Esophagus squamous epithelium (tissue), 5 donors: ENCODE results near the gene COX5A. TPM values are rescaled to one million over a fixed set of nuclear protein-coding genes. Genes with fewer than 3 reads are reported as not detected.
A peak's percentile ranks its signal among the peaks of the same experiment; 100 is the strongest.

Experiments
- DNase-seq: peaks from one replicate; lab custom pipeline; 2025; lab: John Stamatoyannopoulos, UW
- H3K27ac ChIP-seq, 4 donors: fragments of 200-600 bp; sonication (generic); one replicate each; pipeline ENCODE4 v1.5.1; 2016 to 2019; ENCODE audit warnings: mild to moderate bottlenecking in 1 of 4
- H3K27me3 ChIP-seq, 4 donors: fragments of 200-600 bp; sonication (generic); 1 replicate in 3 of 4; 2 replicates in 1 of 4; pipeline versions ENCODE4 v1.5.1 to v1.6.0; 2017 to 2021; ENCODE audit warnings: antibody characterized with exemption in 1 of 4
- H3K36me3 ChIP-seq, 3 donors: fragments of 200-600 bp; sonication (generic); one replicate each; pipeline ENCODE4 v1.5.1; 2016 to 2019
- H3K4me1 ChIP-seq, 3 donors: fragments of 200-600 bp; sonication (generic); one replicate each; pipeline ENCODE4 v1.5.1; 2017 to 2019
- H3K4me3 ChIP-seq, 4 donors: fragments of 200-600 bp; sonication (generic); 1 replicate in 3 of 4; 2 replicates in 1 of 4; pipeline ENCODE4 v1.5.1; 2016 to 2019; ENCODE audit warnings: mild to moderate bottlenecking in 2 of 4, moderate library complexity in 1 of 4
- H3K9me3 ChIP-seq, 3 donors: fragments of 200-600 bp; sonication (generic); one replicate each; pipeline ENCODE4 v1.5.1; 2016 to 2019
- POLR2A ChIP-seq, 4 donors: fragments of 450-650 bp; IDR thresholded peaks; one replicate each; pipeline ENCODE4 v1.6.1; 2017; ENCODE audit warnings: antibody characterized with exemption in 4 of 4, mild to moderate bottlenecking in 4 of 4, moderate library complexity in 3 of 4
- WGBS, 2 donors: methylation state at CpG; one replicate each; pipeline ENCODE4 v1.1.5; 2018; 5-methylcytosine and 5-hydroxymethylcytosine counted together
- intact Hi-C: fragments of 100-400 bp; cut with DNase I; formaldehyde crosslinking; loops from one replicate; pipeline ENCODE4 v1.15.0; 2022
- total RNA-seq, 4 donors: library from RNA; depleted of rRNA; stranded (reverse); fragments of >200 nt; gene quantifications; one replicate each; pipeline ENCODE4 v1.1.0, GENCODE V29; 2016
- TF ChIP-seq, protein P1 (sequence below), 6 experiments: fragments of 450-650 bp in 4 of 6; fragments of 200-600 bp in 2 of 6; sonication (generic) in 2 of 6; IDR thresholded peaks; one replicate each; pipeline ENCODE4 v1.5.1; 2016 to 2019; ENCODE audit warnings: antibody characterized with exemption in 6 of 6, mild to moderate bottlenecking in 4 of 6, moderate library complexity in 4 of 6
- donor health status: DM: yes; HTN: yes; CAD: no.

COX5A gene
- total RNA-seq = 100 to 1,000 TPM; 110 to 197 (median 172) TPM

DNA sequence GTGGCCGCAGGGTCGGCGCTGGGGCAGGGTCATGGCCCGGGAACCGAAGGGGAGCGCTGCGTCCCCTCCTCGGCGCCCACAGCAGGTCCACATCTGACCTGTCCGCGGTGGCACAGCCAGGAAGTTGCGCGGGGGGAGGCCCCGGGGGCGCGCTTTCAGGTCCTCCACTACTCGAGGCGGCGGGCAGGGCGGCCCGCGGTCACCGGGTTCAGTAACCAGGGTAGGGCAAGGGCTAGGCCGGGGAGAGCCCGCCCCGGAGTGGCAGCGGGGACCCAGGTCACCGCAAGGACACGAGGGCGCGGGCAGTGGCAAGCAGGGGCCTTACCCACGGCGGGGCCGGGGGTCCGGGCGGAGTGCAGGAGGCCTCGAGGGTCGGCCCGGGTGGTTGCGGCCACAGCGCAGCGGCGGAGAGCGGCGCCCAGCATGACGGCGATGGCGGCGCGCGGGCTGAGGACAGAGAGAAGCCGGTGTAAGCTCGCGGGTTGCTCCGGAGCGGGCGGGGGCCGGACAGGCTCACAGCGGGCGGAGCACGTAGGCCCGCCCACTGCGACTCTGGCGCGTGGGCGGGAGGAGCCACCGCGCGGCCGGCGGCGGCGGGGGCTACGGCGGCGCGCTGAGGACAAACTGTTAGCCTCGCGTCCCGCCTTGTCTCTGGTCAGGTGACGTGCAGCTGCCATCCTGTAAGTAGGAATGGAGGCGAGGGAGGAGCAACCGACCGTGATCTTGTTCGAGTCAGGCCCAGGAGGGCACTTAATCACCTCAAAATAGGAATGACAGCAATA lies at the start of gene COX5A:
COX5A (minus strand) TSS at position 484 of the 782 bp plus-strand sequence; CDS start at position 425, 59 bp downstream.
- peaks cover 3 to 39% (median 21%) of the 10 kb centered on the region in 3 donors for H3K4me1 ChIP-seq
- H3K36me3 ChIP-seq = no peaks in the 10 kb centered on the region
- TF ChIP-seq, protein P1, sequence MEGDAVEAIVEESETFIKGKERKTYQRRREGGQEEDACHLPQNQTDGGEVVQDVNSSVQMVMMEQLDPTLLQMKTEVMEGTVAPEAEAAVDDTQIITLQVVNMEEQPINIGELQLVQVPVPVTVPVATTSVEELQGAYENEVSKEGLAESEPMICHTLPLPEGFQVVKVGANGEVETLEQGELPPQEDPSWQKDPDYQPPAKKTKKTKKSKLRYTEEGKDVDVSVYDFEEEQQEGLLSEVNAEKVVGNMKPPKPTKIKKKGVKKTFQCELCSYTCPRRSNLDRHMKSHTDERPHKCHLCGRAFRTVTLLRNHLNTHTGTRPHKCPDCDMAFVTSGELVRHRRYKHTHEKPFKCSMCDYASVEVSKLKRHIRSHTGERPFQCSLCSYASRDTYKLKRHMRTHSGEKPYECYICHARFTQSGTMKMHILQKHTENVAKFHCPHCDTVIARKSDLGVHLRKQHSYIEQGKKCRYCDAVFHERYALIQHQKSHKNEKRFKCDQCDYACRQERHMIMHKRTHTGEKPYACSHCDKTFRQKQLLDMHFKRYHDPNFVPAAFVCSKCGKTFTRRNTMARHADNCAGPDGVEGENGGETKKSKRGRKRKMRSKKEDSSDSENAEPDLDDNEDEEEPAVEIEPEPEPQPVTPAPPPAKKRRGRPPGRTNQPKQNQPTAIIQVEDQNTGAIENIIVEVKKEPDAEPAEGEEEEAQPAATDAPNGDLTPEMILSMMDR (IDR thresholded peaks at IDR 0.05) = peak in 1 of 6 experiments; percentile 51
- TF ChIP-seq POLR2A (IDR thresholded peaks at IDR 0.05) = peak in 2 of 4 donors; percentile 78 to 85
- H3K4me3 ChIP-seq = peak within 1 kb of the TSS; percentile 76 to 99 (median 87)
- intact Hi-C loops = no loop called here
- H3K27me3 ChIP-seq = no peaks in the 10 kb centered on the region
- 0 to 1% methylated on average over 9 to 35 of the region's 85 CpGs for WGBS, 2 donors
- peak; percentile 82 for DNase-seq
- H3K27ac ChIP-seq = peak within 1 kb of the TSS; percentile 96 to 98 (median 98)
- no peaks in the 10 kb centered on the region for H3K9me3 ChIP-seq

DNA sequence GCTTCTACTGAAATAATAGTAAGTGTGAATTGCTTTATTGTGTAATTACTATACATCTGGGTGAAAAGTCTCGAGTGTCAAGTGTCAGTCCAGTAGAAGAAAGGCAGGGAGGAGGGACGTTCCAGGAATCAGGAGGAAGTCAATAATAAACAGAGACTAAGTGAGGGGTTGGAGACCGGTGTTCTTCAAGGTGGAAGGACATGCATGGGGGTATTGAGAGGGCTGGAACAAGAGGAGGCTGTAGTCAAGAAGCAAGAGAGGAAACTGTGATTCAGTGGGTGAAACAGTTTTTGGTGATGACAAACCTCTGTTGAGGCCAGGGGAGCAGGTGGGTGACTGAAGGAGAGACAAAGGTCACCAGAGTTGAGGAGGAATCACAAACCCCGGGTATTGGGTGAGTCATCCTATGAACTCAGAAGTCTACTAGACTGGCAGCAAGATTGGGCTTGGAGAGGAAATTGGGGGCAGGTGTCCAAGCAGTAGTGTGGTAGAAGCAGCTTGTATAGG lies 45.9 kb upstream of the COX5A start:
- intact Hi-C loops = no loop called here
- H3K4me1 ChIP-seq = no peaks in the 10 kb centered on the region
- no peaks in the 10 kb centered on the region for H3K9me3 ChIP-seq
- DNase-seq = no peak
- H3K27ac ChIP-seq = no peak overlapping the region
- H3K27me3 ChIP-seq = peaks cover 0 to 31% (median 0%) of the 10 kb centered on the region in 4 donors
- WGBS, 2 donors = 20 to 25% methylated on average over 4 of the region's 4 CpGs
- H3K4me3 ChIP-seq = no peak overlapping the region
- H3K36me3 ChIP-seq = no peaks in the 10 kb centered on the region
- no peak for TF ChIP-seq POLR2A (IDR thresholded peaks at IDR 0.05)
- TF ChIP-seq, protein P1 (IDR thresholded peaks at IDR 0.05) = no peak

DNA sequence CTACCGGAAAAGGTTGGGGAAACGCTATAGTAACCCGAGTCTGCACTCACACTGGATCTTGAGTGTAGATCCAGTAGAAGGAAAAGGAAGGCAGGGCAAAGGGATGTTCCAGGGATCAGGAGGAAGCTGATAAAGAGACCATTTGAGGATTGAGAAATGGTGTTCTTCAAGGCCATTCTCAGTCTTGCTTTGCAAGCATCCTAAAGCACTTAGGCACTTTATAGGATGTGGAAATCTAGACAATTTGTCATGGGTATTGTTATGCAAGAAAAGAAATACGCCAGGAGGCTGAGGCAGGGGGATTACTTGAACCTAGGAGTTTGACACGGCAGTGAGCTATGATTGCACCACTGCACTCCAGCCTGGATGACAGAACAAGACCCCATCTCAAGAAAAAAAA lies 44.3 kb upstream of the COX5A start:
- TF ChIP-seq, protein P1 (IDR thresholded peaks at IDR 0.05) = no peak
- no peak for TF ChIP-seq POLR2A (IDR thresholded peaks at IDR 0.05)
- Histone ChIP-seq H3K36me3 (no peaks in the 10 kb centered on the region), H3K27ac (no peak overlapping the region), H3K4me1 (no peaks in the 10 kb centered on the region), H3K4me3 (no peak overlapping the region), H3K27me3 (peaks cover 0 to 28% (median 0%) of the 10 kb centered on the region in 4 donors), H3K9me3 (no peaks in the 10 kb centered on the region)
- no peak for DNase-seq
- intact Hi-C loops = no loop called here
- WGBS, 2 donors = 74 to 76% methylated on average over 5 of the region's 5 CpGs

DNA sequence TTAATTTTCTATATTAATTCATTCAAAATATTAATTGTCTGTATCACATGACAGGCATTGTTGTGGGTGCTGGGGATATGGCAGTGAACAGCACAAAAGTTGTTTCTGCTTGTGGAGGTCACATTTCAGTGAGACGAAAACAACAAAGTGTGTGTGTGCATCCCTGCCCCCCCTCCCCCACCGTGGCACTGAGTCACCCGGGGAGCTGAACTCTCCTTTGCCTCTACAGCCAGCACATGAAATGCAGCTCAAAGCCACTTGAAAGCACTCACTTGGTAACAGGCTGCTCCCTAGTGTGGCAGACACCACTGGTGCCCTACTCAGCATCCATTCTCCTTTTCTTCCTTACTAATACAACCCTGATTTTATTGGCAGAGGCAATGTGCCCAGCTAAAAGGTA lies 40.6 kb upstream of the COX5A start:
- Histone ChIP-seq H3K27me3 (no peaks in the 10 kb centered on the region), H3K9me3 (no peaks in the 10 kb centered on the region), H3K27ac (no peak overlapping the region), H3K36me3 (no peaks in the 10 kb centered on the region), H3K4me1 (no peaks in the 10 kb centered on the region), H3K4me3 (no peak overlapping the region)
- 5 to 13% methylated on average over 2 to 3 of the region's 3 CpGs for WGBS, 2 donors
- no peak for DNase-seq
- TF ChIP-seq POLR2A (IDR thresholded peaks at IDR 0.05) = no peak
- TF ChIP-seq, protein P1 (IDR thresholded peaks at IDR 0.05) = no peak
- intact Hi-C loops = no loop called here

DNA sequence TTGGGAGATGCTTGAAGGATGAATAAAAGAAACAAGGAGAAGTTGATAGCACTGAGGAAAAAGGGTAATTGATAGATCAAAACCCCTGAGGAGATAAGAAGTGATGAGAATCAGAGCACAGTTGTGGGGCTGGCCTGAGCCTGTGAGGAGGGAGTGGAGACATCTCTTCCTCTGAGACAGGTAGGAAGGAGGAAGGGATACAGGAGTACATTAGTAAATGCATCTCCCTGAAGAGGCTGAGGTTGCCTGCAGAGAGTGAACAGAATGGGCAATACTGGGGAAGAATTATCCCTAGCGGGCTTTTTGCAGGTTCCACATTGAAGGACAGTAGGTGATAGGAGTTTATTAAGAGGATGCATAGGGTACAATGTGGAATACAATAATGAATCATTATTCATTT lies 40.2 kb upstream of the COX5A start:
- Histone ChIP-seq H3K4me1 (no peaks in the 10 kb centered on the region), H3K4me3 (no peak overlapping the region), H3K9me3 (no peaks in the 10 kb centered on the region), H3K27ac (no peak overlapping the region), H3K27me3 (no peaks in the 10 kb centered on the region), H3K36me3 (no peaks in the 10 kb centered on the region)
- 80 to 89% methylated on average over 1 of the region's 1 CpG for WGBS, 2 donors
- intact Hi-C loops = no loop called here
- TF ChIP-seq POLR2A (IDR thresholded peaks at IDR 0.05) = no peak
- TF ChIP-seq, protein P1 (IDR thresholded peaks at IDR 0.05) = no peak
- no peak for DNase-seq
